SU-DHL-6 (cell line): ENCODE results near the gene COX19.

Experiments used
- H2AFZ ChIP-seq: fragments of 200-600 bp; sonication (generic); 2 replicates; pipeline ENCODE4 v1.6.1; 2014; ENCODE audit warnings: low read depth, mild to moderate bottlenecking, moderate library complexity, mixed read lengths, antibody characterized with exemption, low read length; ENCODE audit not compliant: severe bottlenecking
- H3F3A ChIP-seq: fragments of 200-600 bp; shearing (Covaris generic); 2 replicates; pipeline ENCODE4 v1.6.0; 2016; ENCODE audit warnings: antibody characterized with exemption, mild to moderate bottlenecking; ENCODE audit not compliant: insufficient read depth
- H3K27ac ChIP-seq: fragments of 200-600 bp; sonication (generic); 2 replicates; pipeline ENCODE4 v1.5.1; 2016; ENCODE audit warnings: low read depth, mild to moderate bottlenecking, low read length, moderate library complexity, mixed read lengths
- H3K27me3 ChIP-seq: fragments of 200-600 bp; sonication (generic), shearing (Covaris generic); 2 replicates; pipeline ENCODE4 v1.6.0; 2014; ENCODE audit warnings: mild to moderate bottlenecking, low read length
- H3K36me3 ChIP-seq: fragments of 200-600 bp; sonication (generic); 2 replicates; pipeline ENCODE4 v1.6.1; 2014; ENCODE audit warnings: mild to moderate bottlenecking, low read length, mixed read lengths
- H3K4me2 ChIP-seq: fragments of 300-600, 200-600 bp; shearing (Covaris generic), sonication (generic); 2 replicates; pipeline ENCODE4 v1.6.0; 2014; ENCODE audit warnings: low read length, low read depth, mild to moderate bottlenecking; ENCODE audit not compliant: poor library complexity, severe bottlenecking
- H3K4me3 ChIP-seq: fragments of 200-600 bp; sonication (generic); 2 replicates; pipeline ENCODE4 v1.5.1; 2014; ENCODE audit warnings: antibody characterized with exemption, low read length, mild to moderate bottlenecking, mixed read lengths; ENCODE audit not compliant: insufficient read depth, poor library complexity, severe bottlenecking
- H3K79me2 ChIP-seq: fragments of 200-600 bp; sonication (generic); 2 replicates; pipeline ENCODE4 v1.6.1; 2014; ENCODE audit warnings: mild to moderate bottlenecking, low read length, moderate library complexity; ENCODE audit not compliant: insufficient read depth
- H3K9ac ChIP-seq: fragments of 200-600 bp; sonication (generic); 2 replicates; pipeline ENCODE4 v1.7.0; 2014; ENCODE audit warnings: mild to moderate bottlenecking, low read length
- H3K9me2 ChIP-seq: fragments of 200-600 bp; sonication (generic); replicated peaks from 2 replicates; pipeline ENCODE4 v1.6.1; 2014; ENCODE audit warnings: low read length; ENCODE audit not compliant: insufficient read depth
- H3K9me3 ChIP-seq: fragments of 200-600 bp; sonication (generic); 2 replicates; pipeline ENCODE4 v1.6.1; 2014; ENCODE audit warnings: low read length, mixed read lengths; ENCODE audit not compliant: insufficient read depth
- H4K20me1 ChIP-seq: fragments of 200-600 bp; sonication (generic); 2 replicates; pipeline ENCODE4 v1.6.1; 2014; ENCODE audit warnings: low read depth, mild to moderate bottlenecking, antibody characterized with exemption, low read length, moderate library complexity, mixed read lengths
- CTCF ChIP-seq: fragments of 200-600 bp; sonication (generic); IDR thresholded peaks from one replicate; pipeline ENCODE4 v1.5.1; 2017; ENCODE audit warnings: antibody characterized with exemption, mild to moderate bottlenecking, low read length, moderate library complexity; ENCODE audit not compliant: insufficient read depth, poor library complexity, severe bottlenecking
- EZH2phosphoT487 ChIP-seq: fragments of 200-600 bp; sonication (generic), shearing (Covaris generic); conservative IDR thresholded peaks from 2 replicates; pipeline ENCODE4 v1.6.1; 2018; ENCODE audit warnings: mild to moderate bottlenecking, antibody characterized with exemption, low read length, moderate library complexity, mixed read lengths

Gene COX19

GRCh38 chr7:939843-940242 lies 35.5 kb downstream of the COX19 start:
- no peaks in the 10 kb centered on the region for H3F3A ChIP-seq
- no peaks in the 10 kb centered on the region; the same call in 1 of the 2 replicates for H3K27me3 ChIP-seq
- H3K9ac ChIP-seq = no peak overlapping the region
- no peaks in the 10 kb centered on the region for H3K9me2 ChIP-seq
- no peak overlapping the region for H3K4me2 ChIP-seq
- no peak for TF ChIP-seq EZH2phosphoT487
- no peak for TF ChIP-seq CTCF
- H2AFZ ChIP-seq = no peak overlapping the region
- H3K36me3 ChIP-seq = no peaks in the 10 kb centered on the region
- H3K79me2 ChIP-seq = no peaks in the 10 kb centered on the region
- H3K27ac ChIP-seq = no peak overlapping the region
- peaks cover 8% of the 10 kb centered on the region; the same call in 1 of the 2 replicates for H3K9me3 ChIP-seq
- no peak overlapping the region for H3K4me3 ChIP-seq
- no peaks in the 10 kb centered on the region for H4K20me1 ChIP-seq

GRCh38 chr7:938546-939185 lies 36.7 kb downstream of the COX19 start:
- Histone ChIP-seq H3K4me3 (no peak overlapping the region), H3F3A (no peaks in the 10 kb centered on the region), H3K36me3 (no peaks in the 10 kb centered on the region), H3K27me3 (no peaks in the 10 kb centered on the region; the same call in 1 of the 2 replicates), H2AFZ (no peak overlapping the region), H3K4me2 (no peak overlapping the region), H3K79me2 (no peaks in the 10 kb centered on the region), H3K9me2 (no peaks in the 10 kb centered on the region), H4K20me1 (no peaks in the 10 kb centered on the region), H3K9me3 (peaks cover 8% of the 10 kb centered on the region; the same call in 1 of the 2 replicates), H3K9ac (no peak overlapping the region), H3K27ac (no peak overlapping the region)
- TF ChIP-seq EZH2phosphoT487 (no peak), CTCF (no peak)

GRCh38 chr7:937856-938484 lies 37.4 kb downstream of the COX19 start:
- Histone ChIP-seq H3K27me3 (no peaks in the 10 kb centered on the region; the same call in 1 of the 2 replicates), H3K79me2 (no peaks in the 10 kb centered on the region), H3K27ac (no peak overlapping the region), H3K4me3 (no peak overlapping the region), H2AFZ (no peak overlapping the region), H3K9me2 (no peaks in the 10 kb centered on the region), H3K4me2 (no peak overlapping the region), H3K9me3 (peaks cover 8% of the 10 kb centered on the region; the same call in 1 of the 2 replicates), H3K9ac (no peak overlapping the region), H3K36me3 (no peaks in the 10 kb centered on the region), H3F3A (no peaks in the 10 kb centered on the region), H4K20me1 (no peaks in the 10 kb centered on the region)
- TF ChIP-seq EZH2phosphoT487 (no peak), CTCF (no peak)
